ENCODE measurements around the gene PET117.
"Not testable (repeated sequence)": the region's sequence is repeated elsewhere in the genome, so short reads cannot be mapped to it uniquely, and the experiment has no call there.

Gene PET117

GRCh38 chr20:18172379-18172778, 34.7 kb downstream of the PET117 start:
- DNase-seq = no peak
- Histone ChIP-seq H3K9me3 (ENCODE audit: insufficient read depth, low read length, severe bottlenecking) (peaks cover 2% of the 10 kb centered on the region), H2AFZ (ENCODE audit: low read depth, low read length) (no peak overlapping the region), H3K4me2 (ENCODE audit: insufficient read depth, low read length) (no peak overlapping the region), H3K27ac (ENCODE audit: low read length) (no peak overlapping the region), H3K27me3 (ENCODE audit: insufficient read depth, low read length, poor library complexity) (no peaks in the 10 kb centered on the region), H3K4me1 (ENCODE audit: insufficient read depth, low read length) (no peaks in the 10 kb centered on the region), H3K9ac (ENCODE audit: low read depth, low read length) (no peak overlapping the region), H3K4me3 (ENCODE audit: low read depth in 1 of 2, low read length in 2 of 2) (no peak overlapping the region), H4K20me1 (ENCODE audit: insufficient read depth, low read length) (no peaks in the 10 kb centered on the region), H3K79me2 (ENCODE audit: insufficient read depth, low read length) (peaks cover 8% of the 10 kb centered on the region; the same call in 1 of the 2 replicates), H3K36me3 (ENCODE audit: insufficient read depth, low read length) (peaks cover 69% of the 10 kb centered on the region)
- ATAC-seq (ENCODE audit: insufficient read depth, low read depth) = no peak
- no peak for TF ChIP-seq EZH2 (IDR thresholded peaks at IDR 0.05; ENCODE audit: borderline replicate concordance, low read depth, low read length, severe bottlenecking)
- TF ChIP-seq, protein P1, sequence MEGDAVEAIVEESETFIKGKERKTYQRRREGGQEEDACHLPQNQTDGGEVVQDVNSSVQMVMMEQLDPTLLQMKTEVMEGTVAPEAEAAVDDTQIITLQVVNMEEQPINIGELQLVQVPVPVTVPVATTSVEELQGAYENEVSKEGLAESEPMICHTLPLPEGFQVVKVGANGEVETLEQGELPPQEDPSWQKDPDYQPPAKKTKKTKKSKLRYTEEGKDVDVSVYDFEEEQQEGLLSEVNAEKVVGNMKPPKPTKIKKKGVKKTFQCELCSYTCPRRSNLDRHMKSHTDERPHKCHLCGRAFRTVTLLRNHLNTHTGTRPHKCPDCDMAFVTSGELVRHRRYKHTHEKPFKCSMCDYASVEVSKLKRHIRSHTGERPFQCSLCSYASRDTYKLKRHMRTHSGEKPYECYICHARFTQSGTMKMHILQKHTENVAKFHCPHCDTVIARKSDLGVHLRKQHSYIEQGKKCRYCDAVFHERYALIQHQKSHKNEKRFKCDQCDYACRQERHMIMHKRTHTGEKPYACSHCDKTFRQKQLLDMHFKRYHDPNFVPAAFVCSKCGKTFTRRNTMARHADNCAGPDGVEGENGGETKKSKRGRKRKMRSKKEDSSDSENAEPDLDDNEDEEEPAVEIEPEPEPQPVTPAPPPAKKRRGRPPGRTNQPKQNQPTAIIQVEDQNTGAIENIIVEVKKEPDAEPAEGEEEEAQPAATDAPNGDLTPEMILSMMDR (IDR thresholded peaks at IDR 0.05; ENCODE audit: borderline replicate concordance, extremely low read depth, low read length, poor library complexity, severe bottlenecking) = no peak

- Histone ChIP-seq H3K9me3 (ENCODE audit: insufficient read depth, low read length, severe bottlenecking) (peaks cover 10% of the 10 kb centered on the region), H3K36me3 (ENCODE audit: insufficient read depth, low read length) (peaks cover 74% of the 10 kb centered on the region), H3K27me3 (ENCODE audit: insufficient read depth, low read length, poor library complexity) (no peaks in the 10 kb centered on the region), H3K27ac (ENCODE audit: low read length) (no peak overlapping the region), H3K4me2 (ENCODE audit: insufficient read depth, low read length) (no peak overlapping the region), H4K20me1 (ENCODE audit: insufficient read depth, low read length) (no peaks in the 10 kb centered on the region), H3K9ac (ENCODE audit: low read depth, low read length) (no peak overlapping the region), H3K4me1 (ENCODE audit: insufficient read depth, low read length) (no peaks in the 10 kb centered on the region), H3K4me3 (ENCODE audit: low read depth in 1 of 2, low read length in 2 of 2) (no peak overlapping the region), H2AFZ (ENCODE audit: low read depth, low read length) (no peak overlapping the region), H3K79me2 (ENCODE audit: insufficient read depth, low read length) (no peaks in the 10 kb centered on the region)
- TF ChIP-seq, protein P1 (IDR thresholded peaks at IDR 0.05; ENCODE audit: borderline replicate concordance, extremely low read depth, low read length, poor library complexity, severe bottlenecking) = no peak
- no peak for TF ChIP-seq EZH2 (IDR thresholded peaks at IDR 0.05; ENCODE audit: borderline replicate concordance, low read depth, low read length, severe bottlenecking)
- DNase-seq = no peak
- no peak for ATAC-seq (ENCODE audit: insufficient read depth, low read depth)
Measured at GRCh38 chr20:18174906-18175683, 37.4 kb downstream of the PET117 start.

GRCh38 chr20:18176318-18176785, 38.7 kb downstream of the PET117 start:
- no peaks in the 10 kb centered on the region for H3K4me1 ChIP-seq (ENCODE audit: insufficient read depth, low read length)
- H3K9me3 ChIP-seq (ENCODE audit: insufficient read depth, low read length, severe bottlenecking) = peaks cover 14% of the 10 kb centered on the region
- no peak overlapping the region for H3K4me3 ChIP-seq (ENCODE audit: low read depth in 1 of 2, low read length in 2 of 2)
- no peaks in the 10 kb centered on the region for H3K27me3 ChIP-seq (ENCODE audit: insufficient read depth, low read length, poor library complexity)
- H3K4me2 ChIP-seq (ENCODE audit: insufficient read depth, low read length) = no peak overlapping the region
- H3K36me3 ChIP-seq (ENCODE audit: insufficient read depth, low read length) = peaks cover 72% of the 10 kb centered on the region
- no peak overlapping the region for H2AFZ ChIP-seq (ENCODE audit: low read depth, low read length)
- H4K20me1 ChIP-seq (ENCODE audit: insufficient read depth, low read length) = no peaks in the 10 kb centered on the region
- DNase-seq (no peak), ATAC-seq (ENCODE audit: insufficient read depth, low read depth) (peak; percentile 29; the same call in 1 of the 3 replicates)
- H3K79me2 ChIP-seq (ENCODE audit: insufficient read depth, low read length) = no peaks in the 10 kb centered on the region
- no peak overlapping the region for H3K27ac ChIP-seq (ENCODE audit: low read length)
- no peak for TF ChIP-seq EZH2 (IDR thresholded peaks at IDR 0.05; ENCODE audit: borderline replicate concordance, low read depth, low read length, severe bottlenecking)
- TF ChIP-seq, protein P1 (IDR thresholded peaks at IDR 0.05; ENCODE audit: borderline replicate concordance, extremely low read depth, low read length, poor library complexity, severe bottlenecking) = no peak
- H3K9ac ChIP-seq (ENCODE audit: low read depth, low read length) = no peak overlapping the region

DNA sequence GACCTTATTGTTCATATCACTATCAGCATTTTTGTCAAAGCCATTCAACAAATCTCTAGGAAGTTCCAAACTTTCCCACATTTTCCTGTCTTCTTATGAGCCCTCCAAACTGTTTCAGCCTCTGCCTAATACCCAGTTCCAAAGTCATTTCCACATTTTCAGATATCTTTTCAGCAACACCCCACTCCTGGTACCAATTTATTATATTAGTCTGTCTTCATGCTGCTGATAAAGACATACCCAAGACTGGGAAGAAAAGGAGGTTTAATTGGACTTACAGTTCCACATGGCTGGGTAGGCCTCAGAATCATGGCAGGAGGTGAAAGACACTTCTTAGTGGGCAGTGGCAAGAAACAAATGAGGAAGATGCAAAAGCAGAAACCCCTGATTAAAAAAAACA, 42.7 kb downstream of the PET117 start:
- H2AFZ ChIP-seq (ENCODE audit: low read depth, low read length); H3K27me3 ChIP-seq (ENCODE audit: insufficient read depth, low read length, poor library complexity); DNase-seq; H3K4me2 ChIP-seq (ENCODE audit: insufficient read depth, low read length); H3K27ac ChIP-seq (ENCODE audit: low read length); H3K4me3 ChIP-seq (ENCODE audit: low read depth in 1 of 2, low read length in 2 of 2); H3K4me1 ChIP-seq (ENCODE audit: insufficient read depth, low read length); H4K20me1 ChIP-seq (ENCODE audit: insufficient read depth, low read length); ATAC-seq (ENCODE audit: insufficient read depth, low read depth); H3K79me2 ChIP-seq (ENCODE audit: insufficient read depth, low read length); H3K9ac ChIP-seq (ENCODE audit: low read depth, low read length): not testable (repeated sequence)
- peaks cover 14% of the 10 kb centered on the region for H3K9me3 ChIP-seq (ENCODE audit: insufficient read depth, low read length, severe bottlenecking)
- peaks cover 84% of the 10 kb centered on the region for H3K36me3 ChIP-seq (ENCODE audit: insufficient read depth, low read length)
